Measurements from ENCODE around the gene C1GALT1C1L. TPM values are rescaled to one million over a fixed set of nuclear protein-coding genes. Genes with fewer than 3 reads are reported as not detected.

Gene C1GALT1C1L
- total RNA-seq, 4 donors from 2014 or later: 0.44 TPM; not detected in 3

- TF ChIP-seq CTCF (IDR thresholded peaks at IDR 0.05): no peak
- no peak for TF ChIP-seq POLR2AphosphoS5 (IDR thresholded peaks at IDR 0.05)
- no peak for TF ChIP-seq POLR2A (IDR thresholded peaks at IDR 0.05)
- TF ChIP-seq EP300 (IDR thresholded peaks at IDR 0.05): no peak
- no peaks in the 10 kb centered on the region for H3K27me3 ChIP-seq
- H3K4me1 ChIP-seq: no peaks in the 10 kb centered on the region
- no peak overlapping the region for H3K4me3 ChIP-seq
- no peaks in the 10 kb centered on the region for H3K36me3 ChIP-seq
- H3K9me3 ChIP-seq: no peaks in the 10 kb centered on the region
- H3K27ac ChIP-seq: no peak overlapping the region
- DNase-seq (ENCODE audit: low spot score in 2 of 2): no peak
Measured at GRCh38 chr2:43717322-43717721, 41.1 kb upstream of the C1GALT1C1L start.

GRCh38 chr2:43715300-43716098 lies 39.3 kb upstream of the C1GALT1C1L start:
- peaks cover 3% of the 10 kb centered on the region for H3K36me3 ChIP-seq
- H3K4me1 ChIP-seq: no peaks in the 10 kb centered on the region
- no peak overlapping the region for H3K27ac ChIP-seq
- no peaks in the 10 kb centered on the region for H3K9me3 ChIP-seq
- 85% methylated on average over 4 of the region's 4 CpGs for WGBS
- DNase-seq (ENCODE audit: low spot score in 2 of 2): no peak
- no peaks in the 10 kb centered on the region for H3K27me3 ChIP-seq
- TF ChIP-seq EP300 (IDR thresholded peaks at IDR 0.05) (no peak), CTCF (IDR thresholded peaks at IDR 0.05) (no peak), POLR2A (IDR thresholded peaks at IDR 0.05) (no peak), POLR2AphosphoS5 (IDR thresholded peaks at IDR 0.05) (no peak)
- H3K4me3 ChIP-seq: no peak overlapping the region

- no peak overlapping the region for H3K4me3 ChIP-seq
- TF ChIP-seq CTCF (IDR thresholded peaks at IDR 0.05) (no peak), POLR2AphosphoS5 (IDR thresholded peaks at IDR 0.05) (no peak), POLR2A (IDR thresholded peaks at IDR 0.05) (no peak), EP300 (IDR thresholded peaks at IDR 0.05) (no peak)
- H3K4me1 ChIP-seq: no peaks in the 10 kb centered on the region
- peaks cover 3% of the 10 kb centered on the region for H3K36me3 ChIP-seq
- H3K27ac ChIP-seq: no peak overlapping the region
- DNase-seq (ENCODE audit: low spot score in 2 of 2): no peak
- 51% methylated on average over 2 of the region's 2 CpGs for WGBS
- no peaks in the 10 kb centered on the region for H3K27me3 ChIP-seq
- no peaks in the 10 kb centered on the region for H3K9me3 ChIP-seq
Measured at GRCh38 chr2:43714164-43714563, 37.9 kb upstream of the C1GALT1C1L start.

GRCh38 chr2:43710866-43711265 lies 34.6 kb upstream of the C1GALT1C1L start:
- H3K9me3 ChIP-seq: no peaks in the 10 kb centered on the region
- TF ChIP-seq POLR2A (IDR thresholded peaks at IDR 0.05): no peak
- DNase-seq (ENCODE audit: low spot score in 2 of 2): no peak
- H3K27ac ChIP-seq: no peak overlapping the region
- H3K4me3 ChIP-seq: no peak overlapping the region
- no peaks in the 10 kb centered on the region for H3K27me3 ChIP-seq
- peaks cover 5% of the 10 kb centered on the region for H3K4me1 ChIP-seq
- peaks cover 3% of the 10 kb centered on the region for H3K36me3 ChIP-seq

- no peak for TF ChIP-seq EP300 (IDR thresholded peaks at IDR 0.05)
- TF ChIP-seq POLR2A (IDR thresholded peaks at IDR 0.05): no peak
- TF ChIP-seq POLR2AphosphoS5 (IDR thresholded peaks at IDR 0.05): no peak
- no peak for TF ChIP-seq CTCF (IDR thresholded peaks at IDR 0.05)
- Histone ChIP-seq H3K27me3 (no peaks in the 10 kb centered on the region), H3K9me3 (no peaks in the 10 kb centered on the region), H3K36me3 (peaks cover 3% of the 10 kb centered on the region), H3K4me3 (no peak overlapping the region), H3K27ac (no peak overlapping the region), H3K4me1 (peaks cover 5% of the 10 kb centered on the region)
- no peak for DNase-seq (ENCODE audit: low spot score in 2 of 2)
Measured at GRCh38 chr2:43708891-43709290, 32.7 kb upstream of the C1GALT1C1L start.

- no peak for DNase-seq (ENCODE audit: low spot score in 2 of 2)
- Histone ChIP-seq H3K36me3 (peaks cover 3% of the 10 kb centered on the region), H3K9me3 (no peaks in the 10 kb centered on the region), H3K4me1 (peaks cover 5% of the 10 kb centered on the region), H3K4me3 (no peak overlapping the region), H3K27me3 (no peaks in the 10 kb centered on the region), H3K27ac (no peak overlapping the region)
- TF ChIP-seq POLR2A (IDR thresholded peaks at IDR 0.05) (no peak), CTCF (IDR thresholded peaks at IDR 0.05) (no peak), EP300 (IDR thresholded peaks at IDR 0.05) (no peak), POLR2AphosphoS5 (IDR thresholded peaks at IDR 0.05) (no peak)
- WGBS: 90% methylated on average over 6 of the region's 6 CpGs
Measured at GRCh38 chr2:43708178-43708577, 31.9 kb upstream of the C1GALT1C1L start.
